ENCODE data around the gene SNUPN.

Gene SNUPN

GRCh38 chr15:75554717-75555116 lies 70.8 kb downstream of the SNUPN start:
- Histone ChIP-seq H3K27me3 (ENCODE audit: control insufficient read depth, insufficient read depth, low read length) (no peaks in the 10 kb centered on the region), H3K4me3 (ENCODE audit: low read length) (no peak overlapping the region), H3K27ac (ENCODE audit: low read depth, low read length) (no peak overlapping the region), H3K4me1 (ENCODE audit: control insufficient read depth, insufficient read depth, low read length) (no peaks in the 10 kb centered on the region), H3K9ac (ENCODE audit: low read length) (no peak overlapping the region), H3K36me3 (ENCODE audit: control insufficient read depth, insufficient read depth, low read length) (no peaks in the 10 kb centered on the region)

DNA sequence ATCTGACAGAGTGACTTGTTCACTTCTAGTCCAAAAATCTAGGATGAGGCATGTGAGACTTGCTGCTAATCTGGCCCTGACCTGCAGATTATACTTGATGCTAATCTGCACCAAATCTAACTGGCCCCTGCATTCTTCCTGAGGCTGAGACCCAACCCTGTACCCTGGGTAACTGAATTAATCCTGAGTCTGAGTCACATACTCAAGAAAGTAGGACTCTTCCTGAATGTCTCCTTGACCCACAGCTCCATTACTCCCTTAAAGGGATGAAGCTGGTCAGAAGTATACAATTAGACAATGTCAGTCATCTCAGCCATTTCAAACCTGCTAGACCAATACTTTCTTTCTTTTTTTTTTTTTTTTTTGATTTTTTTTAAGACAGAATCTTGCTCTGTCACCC lies 71.9 kb downstream of the SNUPN start:
- Histone ChIP-seq H3K4me1 (ENCODE audit: control insufficient read depth, insufficient read depth, low read length) (no peaks in the 10 kb centered on the region), H3K4me3 (ENCODE audit: low read length) (no peak overlapping the region), H3K9ac (ENCODE audit: low read length) (no peak overlapping the region), H3K27me3 (ENCODE audit: control insufficient read depth, insufficient read depth, low read length) (no peaks in the 10 kb centered on the region), H3K36me3 (ENCODE audit: control insufficient read depth, insufficient read depth, low read length) (no peaks in the 10 kb centered on the region), H3K27ac (ENCODE audit: low read depth, low read length) (no peak overlapping the region)

DNA sequence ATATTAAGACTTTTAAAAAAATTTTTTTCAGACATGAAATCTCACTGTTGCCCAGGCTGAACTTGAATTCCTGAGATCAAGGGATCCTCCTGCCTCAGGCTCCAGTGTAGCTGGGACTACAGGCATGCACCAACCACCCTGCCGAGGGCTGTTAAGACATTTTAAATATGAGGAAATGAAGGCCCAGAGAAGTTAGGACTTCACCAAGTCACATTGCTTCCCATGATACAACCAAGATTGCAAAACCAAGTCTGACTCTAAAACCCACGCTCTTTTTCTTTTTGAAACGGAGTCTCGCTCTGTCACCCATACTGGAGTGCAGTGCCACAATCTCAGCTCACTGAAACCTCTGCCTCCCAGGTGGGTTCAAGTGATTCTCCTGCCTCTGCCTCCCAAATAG lies 74.4 kb downstream of the SNUPN start:
- Histone ChIP-seq H3K9ac (ENCODE audit: low read length) (no peak overlapping the region), H3K36me3 (ENCODE audit: control insufficient read depth, insufficient read depth, low read length) (no peaks in the 10 kb centered on the region), H3K4me3 (ENCODE audit: low read length) (no peak overlapping the region), H3K4me1 (ENCODE audit: control insufficient read depth, insufficient read depth, low read length) (no peaks in the 10 kb centered on the region), H3K27ac (ENCODE audit: low read depth, low read length) (no peak overlapping the region), H3K27me3 (ENCODE audit: control insufficient read depth, insufficient read depth, low read length) (no peaks in the 10 kb centered on the region)
